Measurements from ENCODE around the gene HOMER3. TPM values are rescaled to one million over a fixed set of nuclear protein-coding genes. Genes with fewer than 3 reads are reported as not detected.

Gene HOMER3
- total RNA-seq, 4 donors from 2014 or later, result 22.7 to 48.5 (median 33.2) TPM

GRCh38 chr19:18893587-18894253, 47.3 kb downstream of the HOMER3 start:
- peaks cover 0 to 30% (median 14%) of the 10 kb centered on the region in 3 donors for H3K4me1 ChIP-seq
- peaks cover 50% of the 10 kb centered on the region for H3K27me3 ChIP-seq
- H3K27ac ChIP-seq, result peak overlapping the region in 1 of 4 donors; percentile 50
- H3K4me3 ChIP-seq, result peak overlapping the region in 1 of 2 donors; percentile 52
- 22 to 44% methylated on average over 2 to 11 of the region's 18 CpGs for WGBS, 2 donors (ENCODE audit: low coverage in 1 of 2)
- no peak for ATAC-seq
- H3K36me3 ChIP-seq, result peaks cover 0 to 5% of the 10 kb centered on the region in 2 donors
- H3K9me3 ChIP-seq, result no peaks in the 10 kb centered on the region
- TF ChIP-seq POLR2AphosphoS5 (IDR thresholded peaks at IDR 0.05), result no peak
- TF ChIP-seq POLR2A (IDR thresholded peaks at IDR 0.05), result no peak
- TF ChIP-seq CTCF (IDR thresholded peaks at IDR 0.05), result no peak
- no peak for TF ChIP-seq EP300 (IDR thresholded peaks at IDR 0.05)

GRCh38 chr19:18889949-18890745, 50.9 kb downstream of the HOMER3 start:
- peaks cover 24% of the 10 kb centered on the region for H3K27me3 ChIP-seq
- no peak for TF ChIP-seq EP300 (IDR thresholded peaks at IDR 0.05)
- H3K36me3 ChIP-seq, result no peaks in the 10 kb centered on the region
- H3K9me3 ChIP-seq, result no peaks in the 10 kb centered on the region
- H3K4me3 ChIP-seq, result no peak overlapping the region
- 77% methylated on average over 7 of the region's 10 CpGs; no CpG with 5 or more reads in 1 of the 2 donors for WGBS, 2 donors (ENCODE audit: low coverage in 1 of 2)
- no peak for ATAC-seq
- H3K27ac ChIP-seq, result no peak overlapping the region
- peaks cover 0 to 18% (median 9%) of the 10 kb centered on the region in 3 donors for H3K4me1 ChIP-seq

GRCh38 chr19:18886972-18887371, 54.0 kb downstream of the HOMER3 start:
- Histone ChIP-seq H3K4me3 (no peak overlapping the region), H3K27me3 (no peaks in the 10 kb centered on the region), H3K27ac (no peak overlapping the region), H3K36me3 (no peaks in the 10 kb centered on the region), H3K9me3 (no peaks in the 10 kb centered on the region), H3K4me1 (no peaks in the 10 kb centered on the region)
- TF ChIP-seq POLR2AphosphoS5 (IDR thresholded peaks at IDR 0.05) (no peak), EP300 (IDR thresholded peaks at IDR 0.05) (no peak), POLR2A (IDR thresholded peaks at IDR 0.05) (no peak), CTCF (IDR thresholded peaks at IDR 0.05) (no peak)
- ATAC-seq, result no peak
- 100% methylated on average over 2 of the region's 4 CpGs; no CpG with 5 or more reads in 1 of the 2 donors for WGBS, 2 donors (ENCODE audit: low coverage in 1 of 2)

- Histone ChIP-seq H3K27ac (no peak overlapping the region), H3K4me3 (no peak overlapping the region), H3K36me3 (no peaks in the 10 kb centered on the region), H3K4me1 (no peaks in the 10 kb centered on the region), H3K27me3 (no peaks in the 10 kb centered on the region), H3K9me3 (no peaks in the 10 kb centered on the region)
- TF ChIP-seq POLR2A (IDR thresholded peaks at IDR 0.05) (no peak), POLR2AphosphoS5 (IDR thresholded peaks at IDR 0.05) (no peak), EP300 (IDR thresholded peaks at IDR 0.05) (no peak), CTCF (IDR thresholded peaks at IDR 0.05) (no peak)
- WGBS, 2 donors (ENCODE audit: low coverage in 1 of 2), result 75 to 84% methylated on average over 4 to 25 of the region's 30 CpGs
- ATAC-seq, result no peak
These were observed 57.3 kb downstream of the HOMER3 start for GRCh38 chr19:18883526-18884304.

- H3K9me3 ChIP-seq, result peaks cover 0 to 9% (median 0%) of the 10 kb centered on the region in 3 donors
- H3K36me3 ChIP-seq, result peaks cover 0 to 6% of the 10 kb centered on the region in 2 donors
- ATAC-seq, result no peak
- H3K4me1 ChIP-seq, result no peaks in the 10 kb centered on the region
- H3K27me3 ChIP-seq, result no peaks in the 10 kb centered on the region
- no peak overlapping the region for H3K27ac ChIP-seq
- no peak overlapping the region for H3K4me3 ChIP-seq
- 95 to 100% methylated on average over 2 to 7 of the region's 7 CpGs for WGBS, 2 donors (ENCODE audit: low coverage in 1 of 2)
- TF ChIP-seq POLR2AphosphoS5 (IDR thresholded peaks at IDR 0.05), result no peak
- TF ChIP-seq EP300 (IDR thresholded peaks at IDR 0.05), result no peak
- no peak for TF ChIP-seq CTCF (IDR thresholded peaks at IDR 0.05)
- no peak for TF ChIP-seq POLR2A (IDR thresholded peaks at IDR 0.05)
These were observed 59.5 kb downstream of the HOMER3 start for GRCh38 chr19:18881491-18881890.
